Small intestine (tissue), 7 donors: ENCODE data around the gene SPG7. TPM values are rescaled to one million over a fixed set of nuclear protein-coding genes. Genes with fewer than 3 reads are reported as not detected.
A peak's percentile ranks its signal among the peaks of the same experiment; 100 is the strongest.

ENCODE experiments used
- DNase-seq, 2 donors: peaks; one replicate each; pipeline versions ENCODE4 v3.0.0 to v3.0.0-alpha.2; 2013
- FAIRE-seq: peaks from 2 replicates; lab custom pipeline; 2012; peaks lifted over from hg19 to GRCh38; lab: Jason Lieb, UNC
- H3K27ac ChIP-seq, 3 donors: one replicate each; pipeline ENCODE4 v1.5.1; 2013; ENCODE audit warnings: low read length in 2 of 3, mild to moderate bottlenecking in 2 of 3, control low read depth in 1 of 3, inconsistent platforms in 1 of 3, low read depth in 1 of 3, moderate library complexity in 1 of 3
- H3K27me3 ChIP-seq, 3 donors: one replicate each; pipeline ENCODE4 v1.6.1; 2013; ENCODE audit warnings: low read length in 3 of 3, inconsistent platforms in 1 of 3; ENCODE audit not compliant: control insufficient read depth in 3 of 3, insufficient read depth in 3 of 3
- H3K36me3 ChIP-seq, 3 donors: one replicate each; pipeline ENCODE4 v1.6.1; 2013; ENCODE audit warnings: low read length in 3 of 3, inconsistent platforms in 1 of 3, low read depth in 1 of 3, mild to moderate bottlenecking in 1 of 3, moderate library complexity in 1 of 3; ENCODE audit not compliant: control insufficient read depth in 3 of 3, insufficient read depth in 2 of 3
- H3K4me1 ChIP-seq, 3 donors: one replicate each; pipeline ENCODE4 v1.6.1; 2013; ENCODE audit warnings: low read length in 2 of 3, inconsistent platforms in 1 of 3, low read depth in 1 of 3, mild to moderate bottlenecking in 1 of 3, moderate library complexity in 1 of 3; ENCODE audit not compliant: control insufficient read depth in 3 of 3, insufficient read depth in 2 of 3
- H3K4me3 ChIP-seq, 3 donors: one replicate each; pipeline ENCODE4 v1.5.1; 2013; ENCODE audit warnings: low read length in 3 of 3, control low read depth in 1 of 3, inconsistent platforms in 1 of 3, low read depth in 1 of 3, mild to moderate bottlenecking in 1 of 3, moderate library complexity in 1 of 3
- H3K9me3 ChIP-seq, 2 donors: one replicate each; pipeline ENCODE4 v1.6.1; 2013; ENCODE audit warnings: low read depth in 1 of 2, low read length in 1 of 2; ENCODE audit not compliant: control insufficient read depth in 2 of 2, insufficient read depth in 1 of 2
- WGBS, 3 donors: extraction: QIAGEN DNeasy Blood & Tissue Kit; methylation state at CpG; one replicate each; pipeline ENCODE4 v1.1.7; 2013; 5-methylcytosine and 5-hydroxymethylcytosine counted together
- polyA plus RNA-seq, 4 donors: library from polyadenylated mRNA; stranded (reverse) in 3 of 4; unstranded in 1 of 4; fragments of 200-250 nt in 3 of 4; fragments of 120-200 nt in 1 of 4; gene quantifications; one replicate each; pipeline versions ENCODE4 v1.2.1 to v1.2.3, GENCODE V29; 2013
- donor health status: healthy with polysubstance abuse.
- donor health status: control.
- donor health status: control.
- donor health status: Bipolar disorder and iron deficiency.
- donor health status: healthy.

Gene SPG7
- polyA plus RNA-seq, 4 donors: 89.1 to 245 (median 179) TPM

DNA sequence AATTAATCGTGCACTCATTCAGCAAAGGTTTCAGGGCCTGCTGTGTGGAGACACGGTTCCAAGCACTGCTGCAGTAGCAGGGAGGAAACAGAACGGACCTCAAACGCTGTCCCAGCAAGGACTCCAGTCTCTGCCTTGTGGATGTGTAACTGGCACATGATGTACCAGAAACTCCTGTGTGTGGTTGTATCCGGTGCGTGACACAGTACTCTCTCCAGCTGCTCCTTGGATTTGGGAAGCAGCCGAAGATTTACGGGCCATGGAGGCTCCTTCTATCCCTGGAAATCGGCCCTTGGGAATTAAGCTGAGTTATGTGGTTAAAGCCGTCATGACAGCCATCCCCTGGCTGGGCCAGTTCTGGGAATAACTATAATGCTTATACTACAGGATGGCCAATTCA lies 9.4 kb upstream of the SPG7 start:
- 86 to 91% (median 88%) methylated on average over 10 of the region's 10 CpGs for WGBS, 3 donors
- H3K27ac ChIP-seq: no peak overlapping the region
- no peaks in the 10 kb centered on the region for H3K27me3 ChIP-seq
- FAIRE-seq: no peak
- peaks cover 0 to 15% (median 0%) of the 10 kb centered on the region in 3 donors for H3K36me3 ChIP-seq
- DNase-seq: no peak
- H3K9me3 ChIP-seq: no peaks in the 10 kb centered on the region
- H3K4me1 ChIP-seq: peaks cover 0 to 12% (median 0%) of the 10 kb centered on the region in 3 donors
- H3K4me3 ChIP-seq: no peak overlapping the region

DNA sequence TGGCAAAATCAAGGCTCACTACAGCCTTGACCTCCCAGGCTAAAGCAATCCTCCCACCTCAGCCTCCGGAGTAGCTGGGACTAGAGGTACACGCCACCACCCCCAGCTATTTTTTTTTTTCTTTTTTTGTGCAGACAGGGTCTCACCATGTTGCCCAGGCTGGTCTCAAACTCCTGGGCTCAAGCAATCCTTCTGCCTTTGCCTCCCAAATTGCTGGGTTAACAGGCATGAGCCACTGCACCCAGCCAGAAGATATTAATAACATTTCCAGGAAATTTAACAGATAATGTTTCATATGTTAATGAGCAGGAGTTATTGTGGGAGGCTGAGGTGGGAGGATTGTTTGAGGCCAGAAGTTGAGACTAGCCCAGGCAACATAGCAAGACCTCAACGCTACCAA lies 8.4 kb upstream of the SPG7 start:
- Histone ChIP-seq H3K4me3 (no peak overlapping the region), H3K36me3 (peaks cover 0 to 12% (median 0%) of the 10 kb centered on the region in 3 donors), H3K9me3 (no peaks in the 10 kb centered on the region), H3K4me1 (peaks cover 0 to 12% (median 0%) of the 10 kb centered on the region in 3 donors), H3K27ac (no peak overlapping the region), H3K27me3 (no peaks in the 10 kb centered on the region)
- FAIRE-seq (no peak), DNase-seq (no peak)
- WGBS, 3 donors: 94 to 99% (median 98%) methylated on average over 3 of the region's 3 CpGs

- peaks cover 0 to 6% (median 0%) of the 10 kb centered on the region in 3 donors for H3K36me3 ChIP-seq
- WGBS, 3 donors: 25 to 53% (median 39%) methylated on average over 21 of the region's 21 CpGs
- H3K27me3 ChIP-seq: no peaks in the 10 kb centered on the region
- DNase-seq: peak; percentile 89 to 97
- no peaks in the 10 kb centered on the region for H3K9me3 ChIP-seq
- no peak for FAIRE-seq
- peaks cover 1 to 34% (median 4%) of the 10 kb centered on the region in 3 donors for H3K4me1 ChIP-seq
- no peak overlapping the region for H3K4me3 ChIP-seq
- peak overlapping the region; percentile 66 to 91 (median 81) for H3K27ac ChIP-seq
These were observed 5.9 kb upstream of the SPG7 start for GRCh38 chr16:89502081-89502843.

- no peaks in the 10 kb centered on the region for H3K27me3 ChIP-seq
- peak overlapping the region in 2 of 3 donors; percentile 95 to 98 for H3K27ac ChIP-seq
- WGBS, 3 donors: 85 to 89% (median 88%) methylated on average over 7 of the region's 7 CpGs
- H3K9me3 ChIP-seq: no peaks in the 10 kb centered on the region
- H3K4me1 ChIP-seq: peaks cover 1 to 39% (median 4%) of the 10 kb centered on the region in 3 donors
- FAIRE-seq (no peak), DNase-seq (no peak)
- no peak overlapping the region for H3K4me3 ChIP-seq
- peaks cover 0 to 2% (median 0%) of the 10 kb centered on the region in 3 donors for H3K36me3 ChIP-seq
These were observed 4.1 kb upstream of the SPG7 start for GRCh38 chr16:89504091-89504490.

GRCh38 chr16:89505204-89506112 lies 2.7 kb upstream of the SPG7 start:
- FAIRE-seq: no peak
- peaks cover 1 to 44% (median 4%) of the 10 kb centered on the region in 3 donors for H3K4me1 ChIP-seq
- H3K9me3 ChIP-seq: no peaks in the 10 kb centered on the region
- H3K4me3 ChIP-seq: peak overlapping the region in 1 of 3 donors; percentile 9
- no peaks in the 10 kb centered on the region for H3K27me3 ChIP-seq
- H3K27ac ChIP-seq: peak overlapping the region; percentile 94 to 98 (median 95)
- H3K36me3 ChIP-seq: peaks cover 0 to 8% (median 0%) of the 10 kb centered on the region in 3 donors
- DNase-seq: peak; percentile 97 to 100
- 3 to 21% (median 15%) methylated on average over 20 of the region's 20 CpGs for WGBS, 3 donors

DNA sequence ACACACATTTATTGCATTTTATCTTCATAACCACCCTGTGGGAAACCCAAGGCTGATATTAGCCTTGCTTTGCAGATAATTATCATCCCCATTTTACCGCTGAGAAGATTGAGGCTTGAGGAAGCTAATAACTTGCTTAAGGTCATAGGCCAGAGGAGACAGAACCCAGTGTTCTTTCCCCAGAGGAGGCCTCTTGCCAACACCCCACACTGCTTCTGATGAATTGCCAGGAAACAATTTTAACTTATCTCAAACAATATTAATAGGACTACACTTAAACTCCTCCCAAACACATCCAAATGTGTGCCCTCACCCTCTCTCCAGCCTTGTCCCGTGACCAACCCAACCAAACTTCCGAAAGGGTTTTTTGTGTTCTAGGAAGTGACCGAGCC lies 2.1 kb upstream of the SPG7 start:
- H3K4me3 ChIP-seq: peak overlapping the region in 1 of 3 donors; percentile 9
- H3K4me1 ChIP-seq: peaks cover 1 to 44% (median 4%) of the 10 kb centered on the region in 3 donors
- DNase-seq: peak in 1 of 2 donors; percentile 94
- no peaks in the 10 kb centered on the region for H3K27me3 ChIP-seq
- H3K27ac ChIP-seq: peak overlapping the region; percentile 94 to 98 (median 95)
- H3K36me3 ChIP-seq: peaks cover 0 to 13% (median under 1%) of the 10 kb centered on the region in 3 donors
- H3K9me3 ChIP-seq: no peaks in the 10 kb centered on the region
- WGBS, 3 donors: 32 to 62% (median 48%) methylated on average over 4 of the region's 4 CpGs
- no peak for FAIRE-seq

DNA sequence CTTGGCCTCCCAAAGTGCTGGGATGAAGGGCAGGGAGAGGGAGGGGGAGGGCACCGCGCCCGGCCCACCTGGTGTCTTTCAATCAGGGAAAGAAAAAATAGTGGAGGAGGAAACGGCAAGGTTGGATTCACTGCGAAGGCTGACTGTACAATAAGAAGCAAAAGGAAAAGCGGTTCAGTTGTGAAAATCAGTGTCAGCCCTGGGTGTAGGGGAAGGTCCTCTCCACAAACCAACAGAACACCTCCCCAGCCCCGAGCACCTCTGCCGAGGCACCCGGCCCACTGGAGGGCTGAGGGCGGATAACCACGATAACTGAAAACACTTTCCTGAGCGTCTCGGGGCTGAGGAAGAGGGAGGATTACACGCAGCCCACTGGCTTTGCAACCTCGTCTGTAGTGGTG lies 1.4 kb upstream of the SPG7 start:
- H3K4me3 ChIP-seq: peak overlapping the region in 2 of 3 donors; percentile 71 to 88
- peaks cover 1 to 44% (median 4%) of the 10 kb centered on the region in 3 donors for H3K4me1 ChIP-seq
- FAIRE-seq: no peak
- H3K27me3 ChIP-seq: no peaks in the 10 kb centered on the region
- WGBS, 3 donors: 52 to 77% (median 64%) methylated on average over 14 to 15 of the region's 15 CpGs
- DNase-seq: no peak
- peak overlapping the region; percentile 98 to 99 (median 99) for H3K27ac ChIP-seq
- peaks cover 0 to 20% (median 6%) of the 10 kb centered on the region in 3 donors for H3K36me3 ChIP-seq
- no peaks in the 10 kb centered on the region for H3K9me3 ChIP-seq
